GM12878 (cell line): ENCODE results near the gene PPM1K.

Experiments
- ASH2L ChIP-seq: fragments of 300-600, 200-600 bp; sonication (generic); IDR thresholded peaks from 2 replicates; pipeline ENCODE4 v1.6.1; 2017; ENCODE audit warnings: low read depth, mild to moderate bottlenecking, borderline replicate concordance
- BRCA1 ChIP-seq: IDR thresholded peaks from 2 replicates; pipeline ENCODE4 v1.6.1; 2011; ENCODE audit warnings: low read depth, low read length, improper control_type of control experiment
- CEBPB ChIP-seq, 2 experiments: fragments of 150-350 bp in 1 of 2; IDR thresholded peaks; 2 replicates each; pipeline ENCODE4 v1.6.1; 2012 to 2014; ENCODE audit warnings: low read depth in 2 of 2, low read length in 2 of 2, borderline replicate concordance in 1 of 2, inconsistent platforms in 1 of 2
- CREB1 ChIP-seq: IDR thresholded peaks from 2 replicates; pipeline ENCODE4 v1.6.1; 2012; ENCODE audit warnings: low read depth, mild to moderate bottlenecking, inconsistent platforms
- EP300 ChIP-seq, 2 experiments: fragments of 150-350 bp in 1 of 2; IDR thresholded peaks; 2 replicates each; pipeline ENCODE4 v1.6.1; 2011 to 2012; ENCODE audit warnings: low read depth in 2 of 2, low read length in 2 of 2, borderline replicate concordance in 1 of 2, improper control_type of control experiment in 1 of 2, inconsistent platforms in 1 of 2; ENCODE audit not compliant: control insufficient read depth in 1 of 2
- EZH2 ChIP-seq: IDR thresholded peaks from 2 replicates; pipeline ENCODE4 v1.6.1; 2012; ENCODE audit warnings: low read depth, mild to moderate bottlenecking, control low read depth, inconsistent platforms, low read length, borderline replicate concordance; ENCODE audit not compliant: control insufficient read depth
- NR2F1 ChIP-seq: fragments of 450-650 bp; conservative IDR thresholded peaks from 2 replicates; pipeline ENCODE4 v1.6.1; 2017; ENCODE audit warnings: mild to moderate bottlenecking
- RB1 ChIP-seq: fragments of 450-650 bp; formaldehyde crosslinking; IDR thresholded peaks from 2 replicates; pipeline ENCODE4 v1.6.1; 2017; ENCODE audit warnings: mild to moderate bottlenecking, borderline replicate concordance
- SMC3 ChIP-seq: IDR thresholded peaks from 2 replicates; pipeline ENCODE4 v1.6.1; 2011; ENCODE audit warnings: low read length, improper control_type of control experiment, borderline replicate concordance
- YY1 ChIP-seq: IDR thresholded peaks from 2 replicates; pipeline ENCODE4 v1.6.1; 2011; ENCODE audit warnings: low read depth, mild to moderate bottlenecking, low read length
- TF ChIP-seq, protein P1 (sequence below), 3 experiments: IDR thresholded peaks in 2 of 3; conservative IDR thresholded peaks in 1 of 3; 2 replicates each; pipeline ENCODE4 v1.5.1; 2011; ENCODE audit warnings: low read depth in 3 of 3, low read length in 3 of 3, mild to moderate bottlenecking in 3 of 3, control low read depth in 2 of 3, moderate library complexity in 2 of 3, inconsistent platforms in 1 of 3, mixed read lengths in 1 of 3; ENCODE audit not compliant: control insufficient read depth in 2 of 3, insufficient read depth in 1 of 3; ENCODE audit errors: extremely low read depth in 1 of 3
- TF ChIP-seq, protein P2 (sequence below): IDR thresholded peaks from 2 replicates; pipeline ENCODE4 v1.6.1; 2012; ENCODE audit warnings: low read depth, low read length, improper control_type of control experiment
- TF ChIP-seq, protein P3 (sequence below): IDR thresholded peaks from 2 replicates; pipeline ENCODE4 v1.6.1; 2012; ENCODE audit warnings: mild to moderate bottlenecking, low read depth, low read length

DNA sequence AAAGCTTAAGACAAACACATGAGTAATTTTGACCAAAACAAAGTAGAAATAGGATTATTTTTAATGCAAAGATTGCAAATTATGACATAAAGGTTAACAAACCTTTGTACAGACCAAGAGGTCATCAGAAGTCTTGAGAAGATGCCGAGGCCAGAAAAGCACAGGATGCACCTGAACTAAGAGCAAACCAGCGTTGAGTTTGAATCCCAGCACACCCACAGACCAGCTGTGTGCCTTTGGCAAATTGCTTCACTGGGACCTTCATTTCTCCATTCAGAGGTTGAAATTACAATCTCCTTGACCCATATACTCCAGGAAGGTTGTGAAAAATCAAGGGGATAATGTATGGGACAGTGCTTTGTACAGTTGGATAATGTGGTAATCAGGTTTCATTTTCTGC lies 56.6 kb downstream of the PPM1K start:
- TF ChIP-seq EZH2 = no peak
- TF ChIP-seq NR2F1 = no peak
- TF ChIP-seq RB1 = no peak
- TF ChIP-seq ASH2L = no peak
- no peak for TF ChIP-seq SMC3
- TF ChIP-seq BRCA1 = no peak
- TF ChIP-seq CEBPB (IDR thresholded peaks at IDR 0.05; ENCODE audit: borderline replicate concordance in 1 of 2, low read depth in 2 of 2, low read length in 2 of 2) = no peak
- TF ChIP-seq, protein P1, sequence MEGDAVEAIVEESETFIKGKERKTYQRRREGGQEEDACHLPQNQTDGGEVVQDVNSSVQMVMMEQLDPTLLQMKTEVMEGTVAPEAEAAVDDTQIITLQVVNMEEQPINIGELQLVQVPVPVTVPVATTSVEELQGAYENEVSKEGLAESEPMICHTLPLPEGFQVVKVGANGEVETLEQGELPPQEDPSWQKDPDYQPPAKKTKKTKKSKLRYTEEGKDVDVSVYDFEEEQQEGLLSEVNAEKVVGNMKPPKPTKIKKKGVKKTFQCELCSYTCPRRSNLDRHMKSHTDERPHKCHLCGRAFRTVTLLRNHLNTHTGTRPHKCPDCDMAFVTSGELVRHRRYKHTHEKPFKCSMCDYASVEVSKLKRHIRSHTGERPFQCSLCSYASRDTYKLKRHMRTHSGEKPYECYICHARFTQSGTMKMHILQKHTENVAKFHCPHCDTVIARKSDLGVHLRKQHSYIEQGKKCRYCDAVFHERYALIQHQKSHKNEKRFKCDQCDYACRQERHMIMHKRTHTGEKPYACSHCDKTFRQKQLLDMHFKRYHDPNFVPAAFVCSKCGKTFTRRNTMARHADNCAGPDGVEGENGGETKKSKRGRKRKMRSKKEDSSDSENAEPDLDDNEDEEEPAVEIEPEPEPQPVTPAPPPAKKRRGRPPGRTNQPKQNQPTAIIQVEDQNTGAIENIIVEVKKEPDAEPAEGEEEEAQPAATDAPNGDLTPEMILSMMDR (IDR thresholded peaks at IDR 0.05 in 2 of 3, conservative IDR thresholded peaks at IDR 0.05 in 1 of 3; ENCODE audit: control insufficient read depth in 2 of 3, extremely low read depth in 1 of 3, insufficient read depth in 1 of 3, low read depth in 3 of 3, low read length in 3 of 3) = no peak
- TF ChIP-seq, protein P2, sequence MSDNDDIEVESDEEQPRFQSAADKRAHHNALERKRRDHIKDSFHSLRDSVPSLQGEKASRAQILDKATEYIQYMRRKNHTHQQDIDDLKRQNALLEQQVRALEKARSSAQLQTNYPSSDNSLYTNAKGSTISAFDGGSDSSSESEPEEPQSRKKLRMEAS = no peak
- no peak for TF ChIP-seq CREB1
- TF ChIP-seq, protein P3, sequence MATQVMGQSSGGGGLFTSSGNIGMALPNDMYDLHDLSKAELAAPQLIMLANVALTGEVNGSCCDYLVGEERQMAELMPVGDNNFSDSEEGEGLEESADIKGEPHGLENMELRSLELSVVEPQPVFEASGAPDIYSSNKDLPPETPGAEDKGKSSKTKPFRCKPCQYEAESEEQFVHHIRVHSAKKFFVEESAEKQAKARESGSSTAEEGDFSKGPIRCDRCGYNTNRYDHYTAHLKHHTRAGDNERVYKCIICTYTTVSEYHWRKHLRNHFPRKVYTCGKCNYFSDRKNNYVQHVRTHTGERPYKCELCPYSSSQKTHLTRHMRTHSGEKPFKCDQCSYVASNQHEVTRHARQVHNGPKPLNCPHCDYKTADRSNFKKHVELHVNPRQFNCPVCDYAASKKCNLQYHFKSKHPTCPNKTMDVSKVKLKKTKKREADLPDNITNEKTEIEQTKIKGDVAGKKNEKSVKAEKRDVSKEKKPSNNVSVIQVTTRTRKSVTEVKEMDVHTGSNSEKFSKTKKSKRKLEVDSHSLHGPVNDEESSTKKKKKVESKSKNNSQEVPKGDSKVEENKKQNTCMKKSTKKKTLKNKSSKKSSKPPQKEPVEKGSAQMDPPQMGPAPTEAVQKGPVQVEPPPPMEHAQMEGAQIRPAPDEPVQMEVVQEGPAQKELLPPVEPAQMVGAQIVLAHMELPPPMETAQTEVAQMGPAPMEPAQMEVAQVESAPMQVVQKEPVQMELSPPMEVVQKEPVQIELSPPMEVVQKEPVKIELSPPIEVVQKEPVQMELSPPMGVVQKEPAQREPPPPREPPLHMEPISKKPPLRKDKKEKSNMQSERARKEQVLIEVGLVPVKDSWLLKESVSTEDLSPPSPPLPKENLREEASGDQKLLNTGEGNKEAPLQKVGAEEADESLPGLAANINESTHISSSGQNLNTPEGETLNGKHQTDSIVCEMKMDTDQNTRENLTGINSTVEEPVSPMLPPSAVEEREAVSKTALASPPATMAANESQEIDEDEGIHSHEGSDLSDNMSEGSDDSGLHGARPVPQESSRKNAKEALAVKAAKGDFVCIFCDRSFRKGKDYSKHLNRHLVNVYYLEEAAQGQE = no peak
- no peak for TF ChIP-seq EP300 (IDR thresholded peaks at IDR 0.05; ENCODE audit: borderline replicate concordance in 1 of 2, control insufficient read depth in 1 of 2, low read depth in 2 of 2, low read length in 2 of 2)
- no peak for TF ChIP-seq YY1
